ENCODE results near the gene GDF10. TPM values are rescaled to one million over a fixed set of nuclear protein-coding genes. Genes with fewer than 3 reads are reported as not detected.

GDF10 gene
- total RNA-seq, 1 experiment from 2014 or later, result not detected

- TF ChIP-seq CTCF (IDR thresholded peaks at IDR 0.05; ENCODE audit: unreplicated experiment), result no peak
- no peaks in the 10 kb centered on the region for H3K9me3 Mint-ChIP-seq (ENCODE audit: low read depth, unreplicated experiment)
- no peak overlapping the region for H3K27ac Mint-ChIP-seq (ENCODE audit: unreplicated experiment)
- BruUV-seq (replicated peaks), result no TSS peak
- DNase-seq, result no peak
- H3K36me3 Mint-ChIP-seq (ENCODE audit: insufficient read depth, unreplicated experiment), result no peaks in the 10 kb centered on the region
- no peaks in the 10 kb centered on the region for H3K4me1 Mint-ChIP-seq (ENCODE audit: low read depth, unreplicated experiment)
- CTCF ChIA-PET, result no interaction called here
- peaks cover 85% of the 10 kb centered on the region for H3K27me3 Mint-ChIP-seq (ENCODE audit: unreplicated experiment)
- intact Hi-C loops (cut with micrococcal nuclease; ENCODE audit: unreplicated experiment), result no loop called here
- no peak overlapping the region for H3K4me3 Mint-ChIP-seq (ENCODE audit: low read depth, unreplicated experiment)
These were observed 16.1 kb upstream of the GDF10 start for GRCh38 chr10:47283848-47284247.

- no peak for DNase-seq
- H3K9me3 Mint-ChIP-seq (ENCODE audit: low read depth, unreplicated experiment), result no peaks in the 10 kb centered on the region
- no peak for TF ChIP-seq CTCF (IDR thresholded peaks at IDR 0.05; ENCODE audit: unreplicated experiment)
- no peak overlapping the region for H3K4me3 Mint-ChIP-seq (ENCODE audit: low read depth, unreplicated experiment)
- H3K27me3 Mint-ChIP-seq (ENCODE audit: unreplicated experiment), result peaks cover 92% of the 10 kb centered on the region
- no TSS peak for BruUV-seq (replicated peaks)
- no peak overlapping the region for H3K27ac Mint-ChIP-seq (ENCODE audit: unreplicated experiment)
- intact Hi-C loops (cut with micrococcal nuclease; ENCODE audit: unreplicated experiment), result no loop called here
- H3K36me3 Mint-ChIP-seq (ENCODE audit: insufficient read depth, unreplicated experiment), result no peaks in the 10 kb centered on the region
- no peaks in the 10 kb centered on the region for H3K4me1 Mint-ChIP-seq (ENCODE audit: low read depth, unreplicated experiment)
- CTCF ChIA-PET, result no interaction called here
These were observed 14.4 kb upstream of the GDF10 start for GRCh38 chr10:47285381-47286115.

GRCh38 chr10:47286116-47286505, 13.9 kb upstream of the GDF10 start:
- Mint-ChIP-seq H3K27ac (ENCODE audit: unreplicated experiment) (no peak overlapping the region), H3K36me3 (ENCODE audit: insufficient read depth, unreplicated experiment) (no peaks in the 10 kb centered on the region), H3K4me3 (ENCODE audit: low read depth, unreplicated experiment) (no peak overlapping the region), H3K27me3 (ENCODE audit: unreplicated experiment) (peaks cover 96% of the 10 kb centered on the region), H3K9me3 (ENCODE audit: low read depth, unreplicated experiment) (no peaks in the 10 kb centered on the region), H3K4me1 (ENCODE audit: low read depth, unreplicated experiment) (no peaks in the 10 kb centered on the region)
- intact Hi-C loops (cut with micrococcal nuclease; ENCODE audit: unreplicated experiment), result no loop called here
- BruUV-seq (replicated peaks), result no TSS peak
- no peak for TF ChIP-seq CTCF (IDR thresholded peaks at IDR 0.05; ENCODE audit: unreplicated experiment)
- CTCF ChIA-PET, result no interaction called here
- DNase-seq, result no peak

GRCh38 chr10:47286591-47287315, 13.2 kb upstream of the GDF10 start:
- Mint-ChIP-seq H3K4me1 (ENCODE audit: low read depth, unreplicated experiment) (no peaks in the 10 kb centered on the region), H3K4me3 (ENCODE audit: low read depth, unreplicated experiment) (no peak overlapping the region), H3K27me3 (ENCODE audit: unreplicated experiment) (peaks cover 96% of the 10 kb centered on the region), H3K9me3 (ENCODE audit: low read depth, unreplicated experiment) (no peaks in the 10 kb centered on the region), H3K27ac (ENCODE audit: unreplicated experiment) (no peak overlapping the region), H3K36me3 (ENCODE audit: insufficient read depth, unreplicated experiment) (no peaks in the 10 kb centered on the region)
- no peak for DNase-seq
- intact Hi-C loops (cut with micrococcal nuclease; ENCODE audit: unreplicated experiment), result no loop called here
- no TSS peak for BruUV-seq (replicated peaks)
- CTCF ChIA-PET, result no interaction called here
- no peak for TF ChIP-seq CTCF (IDR thresholded peaks at IDR 0.05; ENCODE audit: unreplicated experiment)

Data from Calu3 (cell line).